Measurements from ENCODE around the gene ACACA. TPM values are rescaled to one million over a fixed set of nuclear protein-coding genes. Genes with fewer than 3 reads are reported as not detected.

The ACACA gene
- total and polyA plus RNA-seq, 9 of the 15 experiments (the other 6 are each of a cell fraction or from before 2014, with no cell fraction given): 35.9 to 135 (median 88.4) TPM

DNA sequence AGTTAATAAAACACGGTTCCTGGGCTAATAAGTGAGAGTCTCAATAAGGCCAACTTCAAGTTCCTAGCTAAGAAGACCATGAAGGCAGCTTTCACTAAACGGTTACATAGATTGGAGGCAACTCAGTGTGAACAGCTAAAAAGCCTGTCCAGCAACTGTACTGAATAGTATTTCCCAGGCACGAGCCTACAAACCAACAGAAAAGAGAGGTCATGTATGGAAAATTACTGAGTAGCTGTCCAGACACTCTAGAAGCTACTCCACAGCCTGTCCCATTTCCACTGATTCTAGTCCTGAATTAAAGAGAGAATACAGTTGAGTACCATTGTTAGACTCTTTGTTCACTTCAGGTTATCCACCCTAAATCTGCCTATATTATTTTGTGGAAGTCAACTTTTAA, 67.3 kb downstream of the ACACA start:
- intact Hi-C loops (cut with micrococcal nuclease) (no loop called here), in situ Hi-C loops (cut with MboI) (no loop called here)
- Histone ChIP-seq H4K20me1 (replicated peaks; ENCODE audit: control insufficient read depth, insufficient read depth, low read length) (no peaks in the 10 kb centered on the region), H3K4me3 (no peak overlapping the region), H2AFZ (ENCODE audit: low read depth, low read length) (no peak overlapping the region), H3K9me3 (replicated peaks; ENCODE audit: control insufficient read depth, insufficient read depth, low read depth, low read length) (no peaks in the 10 kb centered on the region), H3K4me1 (replicated peaks in 1 of 2; ENCODE audit: control insufficient read depth in 2 of 2, insufficient read depth in 2 of 2, low read length in 2 of 2) (no peaks in the 10 kb centered on the region; a peak in 1 of 5 replicates), H3K9ac (ENCODE audit: insufficient read depth in 1 of 2, low read depth in 2 of 2, low read length in 2 of 2) (no peak overlapping the region), H3K27ac (ENCODE audit: extremely low read depth, low read depth, low read length) (peak overlapping the region; percentile 6; the same call in 1 of the 3 replicates), H3K79me2 (ENCODE audit: control insufficient read depth, insufficient read depth, low read length) (peaks cover 95% of the 10 kb centered on the region), H3K4me2 (ENCODE audit: insufficient read depth, low read length) (no peak overlapping the region), H3K36me3 (ENCODE audit: control insufficient read depth, insufficient read depth, low read length) (peaks cover 71% of the 10 kb centered on the region), H3K9me1 (ENCODE audit: control insufficient read depth, insufficient read depth, low read length) (peaks cover 5% of the 10 kb centered on the region), H3K27me3 (ENCODE audit: control insufficient read depth in 2 of 2, insufficient read depth in 2 of 2, low read length in 2 of 2) (no peaks in the 10 kb centered on the region)
- whole genome bisulfite sequencing (ENCODE audit: insufficient coverage, low coverage, missing lambda C conversion rate): 83% methylated on average over 3 of the region's 3 CpGs
- no peak for FAIRE-seq
- TF ChIP-seq ZNF408 (CRISPR knock-in tag; IDR thresholded peaks at IDR 0.05; ENCODE audit: low read depth): no peak
- no peak for TF ChIP-seq POLR2G (IDR thresholded peaks at IDR 0.05; ENCODE audit: low read depth, low read length)
- TF ChIP-seq, protein P1, sequence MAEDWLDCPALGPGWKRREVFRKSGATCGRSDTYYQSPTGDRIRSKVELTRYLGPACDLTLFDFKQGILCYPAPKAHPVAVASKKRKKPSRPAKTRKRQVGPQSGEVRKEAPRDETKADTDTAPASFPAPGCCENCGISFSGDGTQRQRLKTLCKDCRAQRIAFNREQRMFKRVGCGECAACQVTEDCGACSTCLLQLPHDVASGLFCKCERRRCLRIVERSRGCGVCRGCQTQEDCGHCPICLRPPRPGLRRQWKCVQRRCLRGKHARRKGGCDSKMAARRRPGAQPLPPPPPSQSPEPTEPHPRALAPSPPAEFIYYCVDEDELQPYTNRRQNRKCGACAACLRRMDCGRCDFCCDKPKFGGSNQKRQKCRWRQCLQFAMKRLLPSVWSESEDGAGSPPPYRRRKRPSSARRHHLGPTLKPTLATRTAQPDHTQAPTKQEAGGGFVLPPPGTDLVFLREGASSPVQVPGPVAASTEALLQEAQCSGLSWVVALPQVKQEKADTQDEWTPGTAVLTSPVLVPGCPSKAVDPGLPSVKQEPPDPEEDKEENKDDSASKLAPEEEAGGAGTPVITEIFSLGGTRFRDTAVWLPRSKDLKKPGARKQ (CRISPR knock-in tag; IDR thresholded peaks at IDR 0.05): no peak
- no peak for DNase-seq (ENCODE audit: extremely low read depth in 1 of 4, low spot score in 3 of 4)
- CTCF ChIA-PET (ENCODE audit: low intra/inter-chr PET ratio): no interaction called here
- POLR2A ChIA-PET: interaction anchor here (1.3 to 2.7 kb wide), 2 partner anchors 9 kb away, joined by 6 to 15 read pairs; no protein-coding TSS in a partner anchor
- TSS peak; percentile 34 for BruUV-seq (replicated peaks)
- no peak; the same call in 2 of the 3 replicates for ATAC-seq

DNA sequence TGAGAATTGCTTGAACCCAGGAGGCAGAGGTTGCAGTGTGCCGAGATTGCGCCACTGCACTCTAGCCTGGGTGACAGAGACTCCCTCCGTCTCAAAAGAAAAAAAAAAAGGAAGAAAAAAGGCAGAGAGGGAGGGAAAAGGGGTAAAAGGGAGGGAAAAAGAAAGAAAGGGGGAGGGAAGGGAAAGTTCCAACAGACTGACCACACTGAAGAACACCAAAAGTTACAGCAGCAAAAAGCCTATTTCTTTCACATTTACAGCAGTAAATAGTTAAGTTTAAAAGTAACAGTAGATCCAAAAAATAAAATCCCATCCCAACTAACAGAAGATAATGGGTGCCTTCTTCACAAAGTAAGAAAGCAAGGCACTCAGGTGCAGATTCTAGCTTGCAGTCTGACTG, 67.8 kb downstream of the ACACA start:
- H3K4me1 ChIP-seq (replicated peaks in 1 of 2; ENCODE audit: control insufficient read depth in 2 of 2, insufficient read depth in 2 of 2, low read length in 2 of 2): no peaks in the 10 kb centered on the region; a peak in 1 of 5 replicates
- no peaks in the 10 kb centered on the region for H3K9me3 ChIP-seq (replicated peaks; ENCODE audit: control insufficient read depth, insufficient read depth, low read depth, low read length)
- H3K4me2 ChIP-seq (ENCODE audit: insufficient read depth, low read length): no peak overlapping the region
- CTCF ChIA-PET (ENCODE audit: low intra/inter-chr PET ratio): no interaction called here
- H3K9ac ChIP-seq (ENCODE audit: insufficient read depth in 1 of 2, low read depth in 2 of 2, low read length in 2 of 2): no peak overlapping the region
- H3K27ac ChIP-seq (ENCODE audit: extremely low read depth, low read depth, low read length): no peak overlapping the region; the same call in 2 of the 3 replicates
- no peak for FAIRE-seq
- in situ Hi-C loops (cut with MboI) (no loop called here), intact Hi-C loops (cut with micrococcal nuclease) (no loop called here)
- no peak overlapping the region for H2AFZ ChIP-seq (ENCODE audit: low read depth, low read length)
- ATAC-seq: no peak
- POLR2A ChIA-PET: interaction anchor here (1.3 to 2.7 kb wide), 2 partner anchors 9 kb away, joined by 6 to 15 read pairs; no protein-coding TSS in a partner anchor
- BruUV-seq (replicated peaks): no TSS peak
- H3K79me2 ChIP-seq (ENCODE audit: control insufficient read depth, insufficient read depth, low read length): peaks cover 95% of the 10 kb centered on the region
- peaks cover 73% of the 10 kb centered on the region for H3K36me3 ChIP-seq (ENCODE audit: control insufficient read depth, insufficient read depth, low read length)
- no peaks in the 10 kb centered on the region for H4K20me1 ChIP-seq (replicated peaks; ENCODE audit: control insufficient read depth, insufficient read depth, low read length)
- no peak overlapping the region for H3K4me3 ChIP-seq
- 93% methylated on average over 2 of the region's 3 CpGs for WGBS (ENCODE audit: insufficient coverage, low coverage, missing lambda C conversion rate)
- no peak for DNase-seq (ENCODE audit: extremely low read depth in 1 of 4, low spot score in 3 of 4)
- peaks cover 5% of the 10 kb centered on the region for H3K9me1 ChIP-seq (ENCODE audit: control insufficient read depth, insufficient read depth, low read length)
- no peaks in the 10 kb centered on the region for H3K27me3 ChIP-seq (ENCODE audit: control insufficient read depth in 2 of 2, insufficient read depth in 2 of 2, low read length in 2 of 2)
- TF ChIP-seq, protein P2, sequence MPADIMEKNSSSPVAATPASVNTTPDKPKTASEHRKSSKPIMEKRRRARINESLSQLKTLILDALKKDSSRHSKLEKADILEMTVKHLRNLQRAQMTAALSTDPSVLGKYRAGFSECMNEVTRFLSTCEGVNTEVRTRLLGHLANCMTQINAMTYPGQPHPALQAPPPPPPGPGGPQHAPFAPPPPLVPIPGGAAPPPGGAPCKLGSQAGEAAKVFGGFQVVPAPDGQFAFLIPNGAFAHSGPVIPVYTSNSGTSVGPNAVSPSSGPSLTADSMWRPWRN (IDR thresholded peaks at IDR 0.05; ENCODE audit: low read depth): no peak
- TF ChIP-seq ARHGAP35 (IDR thresholded peaks at IDR 0.05; ENCODE audit: partially characterized antibody): no peak
- TF ChIP-seq HDGF (IDR thresholded peaks at IDR 0.05): no peak
- no peak for TF ChIP-seq RBM17 (IDR thresholded peaks at IDR 0.05; ENCODE audit: borderline replicate concordance, low read depth, low read length)
- no peak for TF ChIP-seq MED1 (CRISPR knock-in tag; IDR thresholded peaks at IDR 0.05; ENCODE audit: borderline replicate concordance)
- no peak for TF ChIP-seq CEBPG (CRISPR knock-in tag; IDR thresholded peaks at IDR 0.05)
- TF ChIP-seq CEBPG (tag; conservative IDR thresholded peaks at IDR 0.05 in 1 of 2, IDR thresholded peaks at IDR 0.05 in 1 of 2): no peak
- TF ChIP-seq ZC3H4 (CRISPR knock-in tag; IDR thresholded peaks at IDR 0.05; ENCODE audit: borderline replicate concordance): no peak
- no peak for TF ChIP-seq TCFL5 (CRISPR knock-in tag; conservative IDR thresholded peaks at IDR 0.05)
- TF ChIP-seq, protein P3, sequence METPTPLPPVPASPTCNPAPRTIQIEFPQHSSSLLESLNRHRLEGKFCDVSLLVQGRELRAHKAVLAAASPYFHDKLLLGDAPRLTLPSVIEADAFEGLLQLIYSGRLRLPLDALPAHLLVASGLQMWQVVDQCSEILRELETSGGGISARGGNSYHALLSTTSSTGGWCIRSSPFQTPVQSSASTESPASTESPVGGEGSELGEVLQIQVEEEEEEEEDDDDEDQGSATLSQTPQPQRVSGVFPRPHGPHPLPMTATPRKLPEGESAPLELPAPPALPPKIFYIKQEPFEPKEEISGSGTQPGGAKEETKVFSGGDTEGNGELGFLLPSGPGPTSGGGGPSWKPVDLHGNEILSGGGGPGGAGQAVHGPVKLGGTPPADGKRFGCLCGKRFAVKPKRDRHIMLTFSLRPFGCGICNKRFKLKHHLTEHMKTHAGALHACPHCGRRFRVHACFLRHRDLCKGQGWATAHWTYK (CRISPR knock-in tag; IDR thresholded peaks at IDR 0.05): no peak

Data from K562 (cell line).